ENCODE results near the gene SETD9. TPM values are rescaled to one million over a fixed set of nuclear protein-coding genes. Genes with fewer than 3 reads are reported as not detected.

The SETD9 gene, protein sequence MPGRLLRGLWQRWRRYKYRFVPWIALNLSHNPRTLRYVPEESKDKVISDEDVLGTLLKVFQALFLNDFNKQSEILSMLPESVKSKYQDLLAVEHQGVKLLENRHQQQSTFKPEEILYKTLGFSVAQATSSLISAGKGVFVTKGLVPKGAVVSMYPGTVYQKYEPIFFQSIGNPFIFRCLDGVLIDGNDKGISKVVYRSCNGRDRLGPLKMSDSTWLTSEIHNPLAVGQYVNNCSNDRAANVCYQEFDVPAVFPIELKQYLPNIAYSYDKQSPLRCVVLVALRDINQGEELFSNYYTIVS
- 4.8 to 7.2 TPM (median 5.7 TPM) in 5 replicates for total RNA-seq (2022; extraction: Qiagen RNA extraction; ENCODE audit: low read depth)

DNA sequence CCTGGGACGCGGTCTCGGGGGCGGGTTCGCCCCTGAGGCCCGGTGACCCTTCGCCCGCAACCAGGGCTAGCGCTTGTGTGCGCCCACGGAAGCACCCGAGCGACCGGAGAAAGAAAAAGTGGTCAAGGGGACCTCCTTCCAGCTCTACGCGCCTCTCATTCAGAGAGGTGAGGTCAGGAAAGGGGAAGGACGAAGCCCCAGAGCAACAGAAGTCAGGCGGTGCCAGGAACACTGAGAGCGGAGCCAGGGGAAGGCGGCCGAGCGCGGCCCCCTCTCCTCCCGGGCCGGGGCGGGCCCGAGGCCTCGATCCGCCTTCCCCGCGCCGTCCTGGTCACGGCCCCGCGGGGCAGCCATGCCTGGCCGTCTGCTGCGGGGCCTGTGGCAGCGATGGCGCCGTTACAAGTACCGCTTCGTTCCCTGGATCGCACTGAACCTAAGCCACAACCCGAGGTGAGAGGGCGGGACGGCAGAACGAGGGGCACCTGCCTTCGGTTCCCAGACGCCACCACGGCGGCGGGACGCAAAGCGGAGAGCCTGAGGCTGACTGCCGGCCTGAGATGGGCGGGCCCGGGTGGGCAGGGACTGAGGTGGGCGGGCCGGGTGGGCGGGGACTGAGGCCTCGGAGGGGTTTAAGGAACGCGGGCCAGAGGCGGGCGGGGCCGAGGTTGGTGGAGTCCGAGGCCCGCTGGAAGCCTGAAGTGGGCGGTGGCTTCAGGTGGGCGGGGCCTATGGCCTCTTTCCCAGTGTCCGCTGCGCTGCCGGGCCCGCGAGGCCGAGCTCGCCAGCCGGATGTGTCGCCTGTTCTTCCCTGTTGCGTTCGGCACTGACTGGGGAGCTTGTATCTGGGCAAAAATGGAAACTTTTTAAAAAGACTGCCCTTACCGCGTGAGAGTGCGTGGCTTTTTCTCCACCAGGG lies at the start of gene SETD9:
Gene SETD9, plus strand, starts transcription at position 303 of the 916 bp plus-strand sequence. Its CDS starts 50 bp downstream, at position 353.

DNA sequence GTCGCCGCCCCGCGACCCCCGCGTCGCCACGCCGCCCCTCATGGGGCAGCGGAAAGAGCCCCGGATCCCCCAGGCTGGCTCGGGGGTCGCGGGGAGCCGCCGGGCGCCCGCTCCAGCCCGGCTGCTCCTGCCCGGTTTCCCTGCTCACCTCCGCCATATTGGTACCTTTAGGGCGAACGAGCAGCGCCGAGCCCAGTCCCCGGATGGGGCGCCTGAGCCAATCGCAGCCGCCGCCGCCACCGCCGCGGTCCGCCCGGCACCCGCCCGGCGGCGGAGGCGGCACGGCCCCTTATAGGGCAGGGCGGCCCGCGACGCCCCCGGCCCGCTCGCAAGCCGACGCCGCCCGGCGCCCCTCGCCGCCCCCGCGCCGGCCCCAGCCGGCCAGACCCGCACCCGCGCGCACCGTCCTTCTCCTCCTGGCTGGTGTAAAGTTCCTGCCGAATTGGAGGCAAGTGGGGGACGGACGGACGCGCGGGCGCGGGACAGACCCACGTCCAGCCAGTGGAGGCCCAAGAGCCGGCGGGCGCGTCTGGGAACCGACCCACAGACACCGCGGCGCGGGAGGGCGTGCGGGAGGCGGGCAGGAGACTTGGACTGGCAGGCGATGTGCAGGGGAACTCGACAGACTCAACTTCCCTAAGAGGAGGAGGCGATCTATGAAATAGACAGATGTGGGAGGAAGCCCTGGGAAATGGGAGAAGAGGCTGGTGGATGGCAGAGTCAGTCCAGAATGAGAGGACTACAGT lies 42.7 kb downstream of the SETD9 start, which contains the start of gene MIER3:
Gene MIER3, minus strand, starts transcription at position 178 of the 746 bp plus-strand sequence. Its CDS starts 21 bp downstream, at position 157.

Other genes with a start within 250 kb of the SETD9 start
- gene MAP3K1, start 94.0 kb upstream of the SETD9 start, total RNA-seq (2022; extraction: Qiagen RNA extraction; ENCODE audit: low read depth): 1.00 to 2.0 TPM (median 1.7 TPM) in 5 replicates
- gene MIER3, start 42.5 kb downstream of the SETD9 start, total RNA-seq (2022; extraction: Qiagen RNA extraction; ENCODE audit: low read depth): 8.3 to 18.0 TPM (median 10.0 TPM) in 5 replicates

All from A549 treated with RU486 at 1 μM for 4 hours (cell line).